Activated naive CD4-positive, alpha-beta T cell treated with anti-CD3 and anti-CD28 coated beads, Interleukin-2, amount 50 U/mL, for 72 hours (primary cell): ENCODE data around the gene RSRC1. TPM values are rescaled to one million over a fixed set of nuclear protein-coding genes. Genes with fewer than 3 reads are reported as not detected.
A peak's percentile ranks its signal among the peaks of the same experiment; 100 is the strongest.

Experiments used
- ATAC-seq, 2 donors: fragments of 150-1000 bp; cut with Tn5 transposase; 2 replicates each; pipeline ENCODE4 v1.10.0; 2021; ENCODE audit warnings: mild to moderate bottlenecking in 2 of 2, moderate library complexity in 2 of 2
- DNase-seq, 2 donors: peaks; one replicate each; pipeline ENCODE4 v3.0.0; 2021 to 2022; ENCODE audit warnings: low spot score in 2 of 2
- H3K27ac Mint-ChIP-seq, 2 donors: one replicate each; pipeline ENCODE4 v1.8.0; 2022; ENCODE audit warnings: mild to moderate bottlenecking in 2 of 2, mixed read lengths in 2 of 2
- H3K36me3 Mint-ChIP-seq, 2 donors: one replicate each; pipeline ENCODE4 v1.8.0; 2022; ENCODE audit warnings: mixed read lengths in 2 of 2
- H3K9me3 Mint-ChIP-seq, 2 donors: one replicate each; pipeline ENCODE4 v1.8.0; 2022; ENCODE audit warnings: mixed read lengths in 2 of 2
- total RNA-seq, 2 donors: library from RNA; stranded (reverse); gene quantifications; one replicate each; pipeline ENCODE4 v1.2.3, GENCODE V29; 2022

The RSRC1 gene
- total RNA-seq, 2 donors from 2014 or later: 25.1 to 47.3 TPM

GRCh38 chr3:158097081-158097592 lies 12.8 kb upstream of the RSRC1 start:
- no peak for DNase-seq
- H3K27ac Mint-ChIP-seq: no peak overlapping the region
- ATAC-seq: no peak
- peaks cover 5% of the 10 kb centered on the region in 2 donors for H3K9me3 Mint-ChIP-seq
- H3K36me3 Mint-ChIP-seq: peaks cover 5 to 22% of the 10 kb centered on the region in 2 donors

GRCh38 chr3:158097593-158098308 lies 12.1 kb upstream of the RSRC1 start:
- peak; percentile 74 to 76 for DNase-seq
- Mint-ChIP-seq H3K27ac (no peak overlapping the region), H3K36me3 (peaks cover 5 to 27% of the 10 kb centered on the region in 2 donors), H3K9me3 (peaks cover 5% of the 10 kb centered on the region in 2 donors)
- ATAC-seq: peak; percentile 95 to 96

- Mint-ChIP-seq H3K27ac (no peak overlapping the region), H3K36me3 (peaks cover 5 to 32% of the 10 kb centered on the region in 2 donors), H3K9me3 (peaks cover 5 to 8% of the 10 kb centered on the region in 2 donors)
- no peak for ATAC-seq
- no peak for DNase-seq
Measured at GRCh38 chr3:158098309-158098639, 11.6 kb upstream of the RSRC1 start.

- no peak overlapping the region for H3K27ac Mint-ChIP-seq
- peaks cover 9 to 39% of the 10 kb centered on the region in 2 donors for H3K36me3 Mint-ChIP-seq
- ATAC-seq: no peak
- H3K9me3 Mint-ChIP-seq: peaks cover 5 to 8% of the 10 kb centered on the region in 2 donors
- DNase-seq: no peak
Measured at GRCh38 chr3:158098834-158099424, 11.0 kb upstream of the RSRC1 start.

- peaks cover 1 to 4% of the 10 kb centered on the region in 2 donors for H3K9me3 Mint-ChIP-seq
- ATAC-seq (no peak), DNase-seq (no peak)
- H3K27ac Mint-ChIP-seq: no peak overlapping the region
- peaks cover 7 to 30% of the 10 kb centered on the region in 2 donors for H3K36me3 Mint-ChIP-seq
Measured at GRCh38 chr3:158100681-158101080, 9.2 kb upstream of the RSRC1 start.

GRCh38 chr3:158101335-158102241 lies 8.3 kb upstream of the RSRC1 start:
- Mint-ChIP-seq H3K36me3 (peaks cover 7 to 28% of the 10 kb centered on the region in 2 donors), H3K27ac (no peak overlapping the region), H3K9me3 (peaks cover 0 to 3% of the 10 kb centered on the region in 2 donors)
- DNase-seq: no peak
- ATAC-seq: no peak

GRCh38 chr3:158102242-158103080 lies 7.4 kb upstream of the RSRC1 start:
- ATAC-seq (no peak), DNase-seq (no peak)
- H3K27ac Mint-ChIP-seq: peak overlapping the region in 1 of 2 donors; percentile 45
- H3K9me3 Mint-ChIP-seq: peaks cover 0 to 3% of the 10 kb centered on the region in 2 donors
- peaks cover 7 to 34% of the 10 kb centered on the region in 2 donors for H3K36me3 Mint-ChIP-seq

- Mint-ChIP-seq H3K27ac (peak overlapping the region in 1 of 2 donors; percentile 88), H3K9me3 (peaks cover 0 to 3% of the 10 kb centered on the region in 2 donors), H3K36me3 (peaks cover 7 to 27% of the 10 kb centered on the region in 2 donors)
- ATAC-seq (no peak), DNase-seq (no peak)
Measured at GRCh38 chr3:158103081-158103886, 6.6 kb upstream of the RSRC1 start.

- Mint-ChIP-seq H3K27ac (peak overlapping the region in 1 of 2 donors; percentile 88), H3K36me3 (peaks cover 7 to 27% of the 10 kb centered on the region in 2 donors), H3K9me3 (peaks cover 0 to 3% of the 10 kb centered on the region in 2 donors)
- ATAC-seq (no peak), DNase-seq (no peak)
Measured at GRCh38 chr3:158103887-158104327, 6.0 kb upstream of the RSRC1 start.

- ATAC-seq (no peak), DNase-seq (no peak)
- no peak overlapping the region for H3K27ac Mint-ChIP-seq
- peaks cover 7 to 28% of the 10 kb centered on the region in 2 donors for H3K36me3 Mint-ChIP-seq
- peaks cover 0 to 3% of the 10 kb centered on the region in 2 donors for H3K9me3 Mint-ChIP-seq
Measured at GRCh38 chr3:158104431-158104921, 5.4 kb upstream of the RSRC1 start.

- no peak for DNase-seq
- H3K9me3 Mint-ChIP-seq: peaks cover 0 to 3% of the 10 kb centered on the region in 2 donors
- H3K36me3 Mint-ChIP-seq: peaks cover 7 to 34% of the 10 kb centered on the region in 2 donors
- no peak overlapping the region for H3K27ac Mint-ChIP-seq
- no peak for ATAC-seq
Measured at GRCh38 chr3:158105119-158105709, 4.7 kb upstream of the RSRC1 start.

GRCh38 chr3:158105710-158106253 lies 4.1 kb upstream of the RSRC1 start:
- Mint-ChIP-seq H3K27ac (no peak overlapping the region), H3K9me3 (peaks cover 0 to 3% of the 10 kb centered on the region in 2 donors), H3K36me3 (peaks cover 7 to 34% of the 10 kb centered on the region in 2 donors)
- ATAC-seq: no peak
- DNase-seq: no peak

- DNase-seq (no peak), ATAC-seq (no peak)
- peaks cover 0 to 3% of the 10 kb centered on the region in 2 donors for H3K9me3 Mint-ChIP-seq
- peak overlapping the region in 1 of 2 donors; percentile 55 for H3K27ac Mint-ChIP-seq
- peaks cover 9 to 34% of the 10 kb centered on the region in 2 donors for H3K36me3 Mint-ChIP-seq
Measured at GRCh38 chr3:158106766-158107471, 3.0 kb upstream of the RSRC1 start.
